GM12873 (cell line): ENCODE measurements around the gene INPP5J.

ENCODE experiments used
- TF ChIP-seq, protein P1 (sequence below): IDR thresholded peaks from 2 replicates; pipeline ENCODE4 v1.5.1; 2012; ENCODE audit warnings: low read depth, mild to moderate bottlenecking, moderate library complexity, low read length, control low read depth; ENCODE audit not compliant: insufficient read depth; ENCODE audit errors: missing control alignments

The INPP5J gene

DNA sequence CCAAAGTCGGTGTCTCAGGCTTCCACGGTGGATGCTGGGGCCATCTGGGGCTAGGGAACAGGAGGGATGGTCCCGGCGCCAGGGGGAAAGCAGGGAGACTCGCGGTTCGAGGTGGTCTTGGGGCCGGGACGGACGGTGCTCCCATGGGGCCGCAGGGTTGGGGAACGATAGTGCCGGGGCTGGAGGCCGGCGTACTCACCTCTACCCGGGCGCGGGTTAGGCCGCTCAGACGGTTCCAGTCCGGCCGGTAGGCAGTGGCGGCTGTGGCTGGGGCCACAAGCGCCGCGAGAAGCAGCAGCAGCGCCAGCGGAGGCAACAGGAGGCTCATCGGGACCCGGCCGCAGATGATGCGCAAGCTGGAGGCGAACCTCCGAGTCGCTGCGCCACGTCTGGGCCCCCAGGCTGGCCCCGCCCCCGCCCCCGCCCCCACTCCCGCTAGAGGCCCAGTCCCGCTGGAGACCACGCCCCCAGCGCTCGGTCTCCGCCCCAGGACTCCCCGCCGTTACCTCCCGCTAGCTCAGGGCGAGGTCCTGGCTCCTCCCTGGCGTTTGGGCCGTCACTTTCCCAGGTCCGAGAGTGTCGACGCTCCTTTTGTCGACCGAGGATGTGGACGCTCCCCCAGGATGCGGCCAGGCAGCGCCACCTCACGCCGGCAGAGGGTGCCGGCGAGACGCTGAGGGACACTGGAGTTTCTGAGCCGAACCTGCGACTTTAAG is 15.4 kb upstream of the INPP5J start, which contains the start of gene SELENOM:
TSS of gene SELENOM (minus strand) at position 391 of the 716 bp plus-strand sequence. CDS start at position 328, 63 bp downstream.
- TF ChIP-seq, protein P1, sequence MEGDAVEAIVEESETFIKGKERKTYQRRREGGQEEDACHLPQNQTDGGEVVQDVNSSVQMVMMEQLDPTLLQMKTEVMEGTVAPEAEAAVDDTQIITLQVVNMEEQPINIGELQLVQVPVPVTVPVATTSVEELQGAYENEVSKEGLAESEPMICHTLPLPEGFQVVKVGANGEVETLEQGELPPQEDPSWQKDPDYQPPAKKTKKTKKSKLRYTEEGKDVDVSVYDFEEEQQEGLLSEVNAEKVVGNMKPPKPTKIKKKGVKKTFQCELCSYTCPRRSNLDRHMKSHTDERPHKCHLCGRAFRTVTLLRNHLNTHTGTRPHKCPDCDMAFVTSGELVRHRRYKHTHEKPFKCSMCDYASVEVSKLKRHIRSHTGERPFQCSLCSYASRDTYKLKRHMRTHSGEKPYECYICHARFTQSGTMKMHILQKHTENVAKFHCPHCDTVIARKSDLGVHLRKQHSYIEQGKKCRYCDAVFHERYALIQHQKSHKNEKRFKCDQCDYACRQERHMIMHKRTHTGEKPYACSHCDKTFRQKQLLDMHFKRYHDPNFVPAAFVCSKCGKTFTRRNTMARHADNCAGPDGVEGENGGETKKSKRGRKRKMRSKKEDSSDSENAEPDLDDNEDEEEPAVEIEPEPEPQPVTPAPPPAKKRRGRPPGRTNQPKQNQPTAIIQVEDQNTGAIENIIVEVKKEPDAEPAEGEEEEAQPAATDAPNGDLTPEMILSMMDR: peak; percentile 83

DNA sequence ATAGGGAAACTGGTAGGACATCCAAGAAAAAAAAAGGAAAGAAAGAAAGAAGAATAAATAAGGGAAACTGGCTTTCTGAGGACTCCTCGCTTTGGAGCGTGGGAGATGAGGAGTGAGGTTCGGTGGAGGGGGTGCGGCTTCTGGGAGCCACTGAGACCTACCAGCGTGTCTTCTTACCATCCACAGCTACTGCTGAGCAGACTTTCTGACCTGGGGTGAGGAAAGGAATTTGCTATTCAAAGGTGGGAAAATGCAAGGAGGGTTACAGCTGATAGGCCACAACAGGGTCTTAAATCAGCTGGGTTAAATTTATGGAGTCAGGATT is 14.9 kb upstream of the INPP5J start:
- TF ChIP-seq, protein P1: no peak

DNA sequence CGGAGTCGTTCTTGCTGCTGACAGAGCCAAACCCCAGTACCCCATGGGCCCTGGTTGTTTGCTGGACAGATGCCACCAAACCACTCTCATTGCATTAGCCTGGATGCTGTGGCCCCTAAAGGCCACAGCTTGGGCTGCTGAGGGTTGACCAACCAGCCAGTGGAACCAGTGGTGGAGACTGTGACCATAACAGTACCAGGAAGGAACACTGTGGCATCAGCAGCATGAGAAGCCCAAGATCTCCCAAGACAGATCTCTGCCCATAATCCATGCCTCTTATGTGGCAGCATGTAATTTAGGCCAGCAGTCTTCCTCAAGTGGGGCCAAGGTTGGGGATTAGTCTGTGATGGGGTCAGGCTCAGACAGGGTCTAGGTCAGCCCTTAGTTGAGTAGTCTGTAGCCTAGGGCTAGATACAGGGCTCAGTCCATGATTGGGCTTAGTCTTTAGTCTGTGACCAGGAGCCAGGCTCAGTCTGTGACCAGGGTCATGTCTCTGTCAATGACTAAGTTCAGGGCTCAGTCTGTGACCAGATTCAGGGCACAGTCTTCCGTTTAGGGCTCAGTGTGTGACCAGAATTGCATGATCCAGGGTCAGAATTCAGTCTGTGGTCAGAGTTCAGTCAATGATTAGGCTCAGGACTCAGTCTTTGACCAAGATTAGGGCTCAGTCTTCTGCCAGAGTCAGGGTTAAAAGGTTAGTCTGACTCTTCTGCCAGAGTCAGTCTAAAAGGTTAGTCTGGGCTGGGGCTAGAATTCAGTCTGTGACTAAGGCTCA is 4.5 kb upstream of the INPP5J start:
- TF ChIP-seq, protein P1: no peak

DNA sequence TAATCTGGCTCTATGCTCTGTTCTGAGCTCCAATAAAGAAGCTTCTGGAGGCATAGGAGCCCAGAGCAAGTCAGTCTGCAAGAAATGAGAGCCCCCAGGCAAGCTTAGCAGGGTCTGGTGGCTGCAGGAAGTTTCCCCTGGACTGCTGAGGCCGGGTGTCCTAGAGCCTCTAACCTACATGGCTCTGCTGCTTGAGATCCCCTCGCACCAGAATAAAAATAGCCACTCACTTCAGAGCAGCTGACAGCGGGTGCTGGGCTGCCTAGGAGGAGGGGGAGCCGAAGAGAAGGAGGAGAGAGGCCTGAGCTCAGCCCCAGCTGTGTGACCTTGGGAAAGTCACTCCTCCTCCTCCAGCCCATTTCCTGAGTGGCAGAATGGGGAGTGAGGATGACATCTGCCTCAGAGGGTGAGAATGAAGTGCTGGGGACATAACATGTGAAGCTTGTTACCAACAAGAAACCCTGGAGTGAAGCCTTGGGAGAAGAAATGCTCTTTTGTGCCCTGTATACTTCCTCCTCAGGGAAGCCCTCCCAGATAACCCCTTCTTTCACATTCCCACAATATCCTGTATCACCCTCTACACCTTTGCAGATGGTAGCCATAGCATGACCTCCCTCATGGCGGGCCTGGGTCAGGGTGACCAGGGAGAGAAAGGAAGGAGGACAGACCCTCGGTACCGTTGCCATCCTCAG is 3.6 kb upstream of the INPP5J start:
- TF ChIP-seq, protein P1: no peak

DNA sequence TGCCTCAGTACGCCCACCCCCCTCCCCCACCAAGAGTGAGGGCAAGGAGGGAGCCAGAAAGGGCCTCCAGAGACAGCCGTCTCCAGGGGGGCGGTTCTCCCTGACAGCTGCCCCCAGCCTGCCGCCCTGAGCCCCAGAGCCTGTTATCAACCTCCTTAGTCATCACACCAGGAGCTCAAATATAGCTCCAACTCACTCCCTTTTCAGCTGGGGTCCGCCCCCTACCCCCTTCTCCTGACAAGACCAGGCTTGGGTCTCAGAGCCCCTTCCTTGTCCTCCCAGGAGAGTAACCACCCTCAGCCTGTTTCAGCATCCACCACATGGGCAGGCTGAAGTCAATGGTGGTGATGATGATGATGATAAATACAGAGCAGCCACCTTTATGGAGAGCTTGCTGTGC is 2.5 kb upstream of the INPP5J start:
- TF ChIP-seq, protein P1: no peak

DNA sequence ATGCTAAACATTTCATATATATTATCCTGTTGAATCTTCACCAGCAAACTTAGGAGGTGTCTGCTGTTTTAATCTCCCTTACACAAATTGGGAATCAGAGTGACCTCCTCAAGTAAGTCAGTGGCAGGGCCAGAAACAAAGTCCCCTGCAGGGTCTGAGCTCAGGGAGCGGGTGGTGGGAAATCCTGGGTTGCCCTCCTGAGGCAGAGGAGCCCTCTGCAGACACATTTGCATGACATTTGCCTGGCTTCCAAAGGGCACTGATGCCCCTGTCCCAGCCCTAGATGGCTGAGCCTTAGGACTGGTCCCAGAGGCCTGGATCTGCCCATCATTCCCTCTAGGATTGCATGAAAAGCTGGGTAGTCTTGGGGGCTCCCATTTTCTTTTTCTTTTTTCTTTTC is 2.1 kb upstream of the INPP5J start:
- TF ChIP-seq, protein P1: no peak

DNA sequence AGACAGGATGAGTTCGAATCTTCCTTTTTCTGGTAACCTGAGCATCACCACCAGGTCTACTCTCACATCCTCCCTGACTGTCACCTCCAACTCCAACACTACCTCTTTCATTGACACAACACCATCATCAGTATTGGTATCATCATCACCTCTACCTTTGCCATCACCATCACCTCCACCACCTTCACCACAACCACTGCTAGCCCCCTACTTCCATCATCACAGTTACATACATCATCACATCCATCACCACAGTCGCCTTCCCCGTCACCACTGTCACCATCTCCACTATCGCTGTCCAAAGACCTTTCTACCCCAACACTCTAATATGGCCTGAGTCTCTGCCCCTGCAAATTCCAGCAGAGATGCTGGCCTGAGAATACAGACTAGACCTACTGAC is 1.4 kb upstream of the INPP5J start:
- TF ChIP-seq, protein P1: no peak
